ENCODE measurements around the gene LRTM2. TPM values are rescaled to one million over a fixed set of nuclear protein-coding genes. Genes with fewer than 3 reads are reported as not detected.
"Not testable (repeated sequence)": the region's sequence is repeated elsewhere in the genome, so short reads cannot be mapped to it uniquely, and the experiment has no call there.

LRTM2 gene
- polyA plus RNA-seq, 1 donor (not counting 4 experiments of a cell fraction or from before 2014, with no cell fraction given) = not detected

GRCh38 chr12:1816730-1817348 is 3.5 kb upstream of the LRTM2 start:
- H2AFZ ChIP-seq (ENCODE audit: control insufficient read depth, low read length) = no peak overlapping the region
- H3K36me3 ChIP-seq (ENCODE audit: control insufficient read depth in 2 of 2, extremely low read depth in 1 of 2, insufficient read depth in 2 of 2, low read length in 2 of 2) = no peaks in the 10 kb centered on the region
- FAIRE-seq = no peak
- H3K9ac ChIP-seq (ENCODE audit: control insufficient read depth, extremely low read depth, insufficient read depth, low read length) = no peak overlapping the region
- dilution Hi-C loops (cut with MboI; ENCODE audit: extremely low pct_ligation_motif_present, low sequenced_read_pairs) = no loop called here
- peaks cover 53% of the 10 kb centered on the region for H3K27me3 ChIP-seq (ENCODE audit: control insufficient read depth, extremely low read depth, insufficient read depth, low read length)
- H3K9me3 ChIP-seq (ENCODE audit: control insufficient read depth, low read depth, low read length) = no peaks in the 10 kb centered on the region
- no peak overlapping the region for H3K4me2 ChIP-seq (ENCODE audit: control insufficient read depth, extremely low read depth, insufficient read depth, low read depth, low read length)
- no peaks in the 10 kb centered on the region for H3K79me2 ChIP-seq (ENCODE audit: control insufficient read depth, insufficient read depth, low read length)
- no peak for TF ChIP-seq EZH2 (IDR thresholded peaks at IDR 0.05; ENCODE audit: low read length)
- TF ChIP-seq CTCF (optimal IDR thresholded peaks at IDR 0.05 in 1 of 3, IDR thresholded peaks at IDR 0.05 in 1 of 3, conservative IDR thresholded peaks at IDR 0.05 in 1 of 3; ENCODE audit: extremely low read depth in 1 of 3, insufficient read depth in 2 of 3, low read length in 3 of 3) = no peak
- H3K4me3 ChIP-seq (ENCODE audit: control insufficient read depth in 2 of 3, extremely low read depth in 1 of 3, insufficient read depth in 2 of 3, low read depth in 1 of 3, low read length in 3 of 3) = no peak overlapping the region
- no peaks in the 10 kb centered on the region for H3K9me1 ChIP-seq (ENCODE audit: control insufficient read depth, extremely low read depth, insufficient read depth, low read length)
- DNase-seq (ENCODE audit: low read depth, low spot score) = no peak
- H3K4me1 ChIP-seq (ENCODE audit: control insufficient read depth, extremely low read depth, insufficient read depth, low read length) = no peaks in the 10 kb centered on the region
- no peak overlapping the region for H3K27ac ChIP-seq (ENCODE audit: control insufficient read depth, insufficient read depth, low read length)
- H4K20me1 ChIP-seq (ENCODE audit: control insufficient read depth, extremely low read depth, insufficient read depth, low read length) = no peaks in the 10 kb centered on the region

GRCh38 chr12:1817928-1818327 is 2.4 kb upstream of the LRTM2 start:
- H3K9me1 ChIP-seq (ENCODE audit: control insufficient read depth, extremely low read depth, insufficient read depth, low read length); H3K4me1 ChIP-seq (ENCODE audit: control insufficient read depth, extremely low read depth, insufficient read depth, low read length); H4K20me1 ChIP-seq (ENCODE audit: control insufficient read depth, extremely low read depth, insufficient read depth, low read length); H2AFZ ChIP-seq (ENCODE audit: control insufficient read depth, low read length); H3K9me3 ChIP-seq (ENCODE audit: control insufficient read depth, low read depth, low read length); H3K9ac ChIP-seq (ENCODE audit: control insufficient read depth, extremely low read depth, insufficient read depth, low read length); H3K79me2 ChIP-seq (ENCODE audit: control insufficient read depth, insufficient read depth, low read length); dilution Hi-C loops (cut with MboI; ENCODE audit: extremely low pct_ligation_motif_present, low sequenced_read_pairs); H3K4me3 ChIP-seq (ENCODE audit: control insufficient read depth in 2 of 3, extremely low read depth in 1 of 3, insufficient read depth in 2 of 3, low read depth in 1 of 3, low read length in 3 of 3); H3K4me2 ChIP-seq (ENCODE audit: control insufficient read depth, extremely low read depth, insufficient read depth, low read depth, low read length); DNase-seq (ENCODE audit: low read depth, low spot score); FAIRE-seq; H3K36me3 ChIP-seq (ENCODE audit: control insufficient read depth in 2 of 2, extremely low read depth in 1 of 2, insufficient read depth in 2 of 2, low read length in 2 of 2); H3K27ac ChIP-seq (ENCODE audit: control insufficient read depth, insufficient read depth, low read length): not testable (repeated sequence)
- H3K27me3 ChIP-seq (ENCODE audit: control insufficient read depth, extremely low read depth, insufficient read depth, low read length) = peaks cover 63% of the 10 kb centered on the region

GRCh38 chr12:1819050-1819449 is 1.3 kb upstream of the LRTM2 start:
- Histone ChIP-seq H3K79me2 (ENCODE audit: control insufficient read depth, insufficient read depth, low read length) (no peaks in the 10 kb centered on the region), H3K36me3 (ENCODE audit: control insufficient read depth in 2 of 2, extremely low read depth in 1 of 2, insufficient read depth in 2 of 2, low read length in 2 of 2) (no peaks in the 10 kb centered on the region), H3K9me1 (ENCODE audit: control insufficient read depth, extremely low read depth, insufficient read depth, low read length) (no peaks in the 10 kb centered on the region), H3K9ac (ENCODE audit: control insufficient read depth, extremely low read depth, insufficient read depth, low read length) (no peak overlapping the region), H4K20me1 (ENCODE audit: control insufficient read depth, extremely low read depth, insufficient read depth, low read length) (no peaks in the 10 kb centered on the region), H3K9me3 (ENCODE audit: control insufficient read depth, low read depth, low read length) (no peaks in the 10 kb centered on the region), H3K4me2 (ENCODE audit: control insufficient read depth, extremely low read depth, insufficient read depth, low read depth, low read length) (no peak overlapping the region), H3K4me1 (ENCODE audit: control insufficient read depth, extremely low read depth, insufficient read depth, low read length) (no peaks in the 10 kb centered on the region), H3K27ac (ENCODE audit: control insufficient read depth, insufficient read depth, low read length) (no peak overlapping the region), H2AFZ (ENCODE audit: control insufficient read depth, low read length) (no peak overlapping the region), H3K27me3 (ENCODE audit: control insufficient read depth, extremely low read depth, insufficient read depth, low read length) (peaks cover 59% of the 10 kb centered on the region), H3K4me3 (ENCODE audit: control insufficient read depth in 2 of 3, extremely low read depth in 1 of 3, insufficient read depth in 2 of 3, low read depth in 1 of 3, low read length in 3 of 3) (no peak overlapping the region)
- no peak for TF ChIP-seq CTCF (optimal IDR thresholded peaks at IDR 0.05 in 1 of 3, IDR thresholded peaks at IDR 0.05 in 1 of 3, conservative IDR thresholded peaks at IDR 0.05 in 1 of 3; ENCODE audit: extremely low read depth in 1 of 3, insufficient read depth in 2 of 3, low read length in 3 of 3)
- TF ChIP-seq EZH2 (IDR thresholded peaks at IDR 0.05; ENCODE audit: low read length) = no peak
- FAIRE-seq (no peak), DNase-seq (ENCODE audit: low read depth, low spot score) (no peak)
- dilution Hi-C loops (cut with MboI; ENCODE audit: extremely low pct_ligation_motif_present, low sequenced_read_pairs) = no loop called here
